GM15510 (cell line): ENCODE results near the gene WASF2.

Experiments used
- POLR2A ChIP-seq: IDR thresholded peaks from 3 replicates; pipeline ENCODE4 v1.6.1; 2011; ENCODE audit warnings: borderline replicate concordance; ENCODE audit not compliant: insufficient read length; ENCODE audit errors: extremely low read depth

WASF2 gene

GRCh38 chr1:27509127-27510080 lies 19.4 kb upstream of the WASF2 start:
- TF ChIP-seq POLR2A, result no peak

GRCh38 chr1:27507960-27508665 lies 18.1 kb upstream of the WASF2 start:
- no peak for TF ChIP-seq POLR2A

DNA sequence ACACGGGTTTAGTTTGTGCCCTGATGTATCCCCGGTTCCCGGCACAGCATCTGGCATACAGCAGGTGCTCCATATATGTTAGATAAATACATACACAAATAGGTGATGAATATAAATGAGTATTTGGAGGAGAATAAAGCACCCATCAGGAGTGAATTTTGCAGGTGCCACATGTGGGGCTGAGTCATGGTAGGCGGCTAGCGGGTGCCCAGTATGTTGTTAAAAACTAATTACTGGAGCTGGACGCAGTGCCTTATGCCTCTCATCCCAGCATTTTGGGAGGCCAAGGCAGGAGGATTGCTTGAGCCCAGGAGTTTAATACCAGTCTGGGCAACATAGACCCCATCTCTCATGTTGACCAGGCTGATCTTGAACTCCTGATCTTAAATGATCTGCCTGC lies 16.7 kb upstream of the WASF2 start:
- no peak for TF ChIP-seq POLR2A

- TF ChIP-seq POLR2A, result no peak
Measured at GRCh38 chr1:27505420-27505680, 15.4 kb upstream of the WASF2 start.

GRCh38 chr1:27504588-27505419 lies 14.8 kb upstream of the WASF2 start:
- no peak for TF ChIP-seq POLR2A

DNA sequence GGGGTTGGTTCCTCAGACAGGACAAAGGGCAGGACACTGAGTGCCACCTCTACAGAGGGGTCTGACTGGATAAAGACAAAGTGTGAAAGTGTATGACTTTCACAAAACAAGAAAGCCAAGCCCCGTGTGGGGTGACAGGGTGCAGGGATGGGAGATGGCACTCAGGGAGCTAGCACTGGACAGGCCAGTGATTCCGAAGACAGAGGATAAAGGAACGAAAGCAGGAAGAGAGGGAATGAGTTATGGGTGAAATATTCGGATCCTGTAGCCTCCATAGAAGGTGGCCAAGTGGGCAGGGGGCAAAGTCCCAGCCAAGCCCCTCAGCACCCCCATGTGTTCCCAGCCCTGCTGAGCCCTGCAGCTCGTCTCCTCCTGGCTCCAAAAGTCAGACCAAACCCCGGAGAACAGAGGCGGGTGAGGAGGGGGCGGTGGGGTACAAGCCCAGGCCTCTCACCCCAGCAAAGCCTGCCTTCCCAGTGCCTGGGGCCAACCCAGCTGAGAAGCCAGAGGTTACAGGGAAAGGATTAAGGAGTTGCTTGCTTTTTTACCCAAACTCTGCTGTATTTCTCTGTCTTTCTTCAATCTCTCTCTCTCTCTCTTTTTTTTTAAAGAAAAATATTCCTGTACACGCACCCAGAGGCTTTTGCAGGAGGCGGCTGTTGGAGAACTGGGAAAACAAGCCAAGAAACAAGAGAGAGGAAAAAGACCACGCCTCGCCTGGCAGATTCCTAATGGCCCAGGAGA lies 14.0 kb upstream of the WASF2 start:
- TF ChIP-seq POLR2A, result no peak

DNA sequence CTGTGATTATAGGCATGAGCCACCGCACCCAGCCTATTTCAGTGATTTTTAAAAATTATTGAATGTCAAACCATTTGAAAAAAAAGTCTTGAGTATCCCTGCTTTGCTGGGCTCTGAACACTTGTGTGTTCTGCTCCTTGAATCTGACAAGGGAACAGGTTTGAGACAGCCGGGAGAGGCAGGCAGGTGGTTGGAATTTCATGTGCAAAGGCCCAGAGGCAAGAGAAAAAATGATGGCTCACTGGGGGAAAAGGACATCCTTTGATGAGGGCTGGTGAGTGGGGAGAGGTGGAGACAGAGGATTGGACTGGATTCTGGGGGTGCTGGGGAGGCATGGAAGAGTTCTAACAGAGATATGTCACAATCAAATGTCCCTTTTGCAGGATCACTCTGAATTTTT lies 13.1 kb upstream of the WASF2 start:
- TF ChIP-seq POLR2A, result no peak

GRCh38 chr1:27499142-27499541 lies 9.2 kb upstream of the WASF2 start:
- no peak for TF ChIP-seq POLR2A

- no peak for TF ChIP-seq POLR2A
Measured at GRCh38 chr1:27496604-27497155, 6.7 kb upstream of the WASF2 start.

DNA sequence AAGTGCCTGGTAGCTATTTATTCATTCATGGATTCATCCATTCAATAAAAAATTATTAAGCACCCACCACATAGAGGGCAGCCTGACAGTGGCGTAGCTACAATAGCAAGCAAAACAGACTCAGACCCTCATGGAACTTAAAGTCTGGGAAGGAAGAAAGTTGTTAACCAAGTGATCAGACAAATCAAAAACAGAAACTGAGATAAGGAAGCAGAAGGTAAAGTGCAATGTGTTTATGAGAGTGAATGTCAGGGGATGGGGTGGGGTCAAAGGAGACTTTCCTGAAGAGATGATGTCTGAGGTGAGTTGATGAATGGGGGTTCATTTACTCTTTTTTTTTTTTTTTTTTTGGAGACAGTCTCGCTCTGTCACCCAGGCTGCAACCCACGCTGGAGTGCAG lies 2.8 kb upstream of the WASF2 start:
- TF ChIP-seq POLR2A, result no peak

- no peak for TF ChIP-seq POLR2A
Measured at GRCh38 chr1:27491748-27492700, 2.1 kb upstream of the WASF2 start.

DNA sequence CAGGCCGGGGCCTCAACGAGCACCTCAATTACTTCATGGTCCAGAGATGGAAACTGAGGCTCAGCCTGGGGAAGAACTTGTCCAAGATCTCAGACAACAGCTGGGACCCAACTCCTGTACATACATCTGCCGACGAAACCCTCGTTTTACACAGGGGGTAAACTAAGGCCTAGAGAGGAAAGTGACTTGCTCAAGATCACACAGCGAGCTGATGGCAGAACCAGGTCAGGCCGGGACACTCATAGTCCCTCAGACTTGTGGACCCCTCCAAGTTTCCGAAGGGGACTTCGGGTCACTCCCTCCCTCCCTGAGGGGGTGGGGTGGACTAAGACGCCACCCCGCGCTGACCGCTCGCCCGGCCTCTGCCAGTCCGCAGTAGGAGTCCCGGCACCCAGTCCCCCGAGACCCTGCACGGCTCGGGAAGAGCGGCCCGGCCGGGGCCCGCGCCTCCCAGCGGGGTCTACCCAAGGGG lies 430 bp downstream of the WASF2 start:
- no peak for TF ChIP-seq POLR2A
